Endothelial cell of umbilical vein (primary cell): ENCODE measurements around the gene PTPRO. TPM values are rescaled to one million over a fixed set of nuclear protein-coding genes. Genes with fewer than 3 reads are reported as not detected.

Experiments
- BruUV-seq: library from RNA; stranded (reverse); fragments of 400-500 nt; replicated peaks from 2 replicates; lab custom pipeline; 2021; lab: Mats Ljungman, UMichigan
- CTCF ChIA-PET: fragments of 300-600, 350-600 bp; sonication (Branson Sonifier 250); formaldehyde crosslinking; loops from one replicate; lab custom pipeline; 2021; ENCODE audit warnings: antibody characterized with exemption, inconsistent platforms; lab: Charles Lee
- POLR2A ChIA-PET: fragments of 300-600, 350-600 bp; sonication (Branson Sonifier 250); formaldehyde crosslinking; loops from one replicate; lab custom pipeline; 2021; ENCODE audit warnings: antibody characterized with exemption, inconsistent platforms; lab: Charles Lee
- DNase-seq: peaks from one replicate; pipeline ENCODE4 v3.0.0-alpha.2; 2011; ENCODE audit warnings: low read depth, low spot score
- FAIRE-seq: peaks from 2 replicates; lab custom pipeline; 2011; peaks lifted over from hg19 to GRCh38; lab: Jason Lieb, UNC
- H2AFZ ChIP-seq: 2 replicates; pipeline ENCODE4 v1.6.0; 2012; ENCODE audit warnings: low read depth, low read length, control low read depth, inconsistent platforms
- H3K27ac ChIP-seq: 2 replicates; pipeline ENCODE4 v1.5.1; 2011; ENCODE audit warnings: low read depth, mild to moderate bottlenecking, control low read depth, low read length, moderate library complexity; ENCODE audit not compliant: insufficient read depth
- H3K27me3 ChIP-seq, 2 experiments: 2 replicates each; pipeline versions ENCODE4 v1.6.0 to v1.6.1; 2011; ENCODE audit warnings: low read length in 2 of 2, mixed read lengths in 1 of 2; ENCODE audit not compliant: control insufficient read depth in 2 of 2, insufficient read depth in 2 of 2
- H3K36me3 ChIP-seq, 2 experiments: 2 replicates in 1 of 2; 3 replicates in 1 of 2; pipeline ENCODE4 v1.5.1; 2011; ENCODE audit warnings: low read length in 2 of 2, mild to moderate bottlenecking in 1 of 2, moderate library complexity in 1 of 2; ENCODE audit not compliant: control insufficient read depth in 2 of 2, insufficient read depth in 2 of 2; ENCODE audit errors: extremely low read depth in 1 of 2
- H3K4me1 ChIP-seq: 3 replicates; pipeline ENCODE4 v1.5.1; 2011; ENCODE audit warnings: mild to moderate bottlenecking, low read length; ENCODE audit not compliant: control insufficient read depth, insufficient read depth; ENCODE audit errors: extremely low read depth
- H3K4me2 ChIP-seq: 2 replicates; pipeline ENCODE4 v1.6.1; 2011; ENCODE audit warnings: low read length, control low read depth, mixed read lengths; ENCODE audit not compliant: insufficient read depth
- H3K4me3 ChIP-seq, 3 experiments: fragments of 200-600 bp in 1 of 3; sonication (generic), shearing (Covaris generic) in 1 of 3; replicated peaks in 1 of 3; 2 replicates each; pipeline ENCODE4 v1.5.1; 2011 to 2016; ENCODE audit warnings: control low read depth in 3 of 3, low read length in 3 of 3, mild to moderate bottlenecking in 2 of 3, inconsistent platforms in 1 of 3, low read depth in 1 of 3, moderate library complexity in 1 of 3; ENCODE audit not compliant: insufficient read depth in 1 of 3
- H3K79me2 ChIP-seq: 2 replicates; pipeline ENCODE4 v1.6.0; 2012; ENCODE audit warnings: low read length, inconsistent platforms; ENCODE audit not compliant: control insufficient read depth, insufficient read depth
- H3K9ac ChIP-seq: replicated peaks from 2 replicates; pipeline ENCODE3; 2011; ENCODE audit warnings: low read length, control low read depth; ENCODE audit not compliant: insufficient read depth; ENCODE audit errors: extremely low read depth
- H3K9me1 ChIP-seq: replicated peaks from 3 replicates; pipeline ENCODE4 v1.6.0; 2011; ENCODE audit warnings: mild to moderate bottlenecking, low read length; ENCODE audit not compliant: control insufficient read depth, insufficient read depth; ENCODE audit errors: extremely low read depth
- H3K9me3 ChIP-seq: replicated peaks from 2 replicates; pipeline ENCODE4 v1.5.1; 2012; ENCODE audit warnings: low read length, inconsistent platforms; ENCODE audit not compliant: control insufficient read depth, insufficient read depth
- H4K20me1 ChIP-seq: replicated peaks from 2 replicates; pipeline ENCODE3; 2011; ENCODE audit warnings: mild to moderate bottlenecking, low read length; ENCODE audit not compliant: control insufficient read depth, insufficient read depth; ENCODE audit errors: extremely low read depth
- EZH2 ChIP-seq: IDR thresholded peaks from 2 replicates; pipeline ENCODE4 v1.6.1; 2012; ENCODE audit warnings: borderline replicate concordance, low read depth, mild to moderate bottlenecking, moderate library complexity, low read length, inconsistent platforms; ENCODE audit not compliant: severe bottlenecking
- FOS ChIP-seq: IDR thresholded peaks from 2 replicates; pipeline ENCODE4 v1.6.1; 2011; ENCODE audit warnings: mild to moderate bottlenecking, low read length, moderate library complexity, borderline replicate concordance; ENCODE audit not compliant: insufficient read depth
- GATA2 ChIP-seq: IDR thresholded peaks from 2 replicates; pipeline ENCODE4 v1.7.0; 2011; ENCODE audit warnings: low read depth, mild to moderate bottlenecking, moderate library complexity, mixed read lengths, low read length; ENCODE audit not compliant: insufficient read length, insufficient read depth
- JUN ChIP-seq: IDR thresholded peaks from 2 replicates; pipeline ENCODE4 v1.6.1; 2011; ENCODE audit warnings: borderline replicate concordance, low read depth; ENCODE audit not compliant: insufficient read length, insufficient read depth
- MYC ChIP-seq: IDR thresholded peaks from one replicate; pipeline ENCODE4 v1.6.1; 2011; ENCODE audit warnings: mild to moderate bottlenecking, low read depth, low read length
- POLR2A ChIP-seq: IDR thresholded peaks from 2 replicates; pipeline ENCODE4 v1.6.1; 2012; ENCODE audit warnings: low read depth, mild to moderate bottlenecking, control low read depth, low read length
- POLR2AphosphoS5 ChIP-seq: IDR thresholded peaks from 2 replicates; pipeline ENCODE4 v1.6.1; 2012; ENCODE audit warnings: low read depth, mild to moderate bottlenecking, control low read depth, low read length, moderate library complexity; ENCODE audit not compliant: insufficient read depth
- dilution Hi-C: fragments of 300-500 bp; cut with MboI; formaldehyde crosslinking; loops from one replicate; pipeline ENCODE4 v1.15.0; 2019; ENCODE audit warnings: low sequenced_read_pairs; ENCODE audit not compliant: extremely low pct_ligation_motif_present
- intact Hi-C: fragments of 100-400 bp; cut with micrococcal nuclease; formaldehyde crosslinking; loops from one replicate; pipeline ENCODE4 v1.10.0; 2022
- polyA plus RNA-seq, 4 experiments: library from polyadenylated mRNA; depleted of rRNA in 3 of 4; stranded (reverse) in 3 of 4; unstranded in 1 of 4; fragments of >200 nt; gene quantifications; 2 replicates each; pipeline versions ENCODE4 v1.2.1 to v1.2.3, GENCODE V29; 2011 to 2012; ENCODE audit warnings: missing spikeins in 1 of 4
- total RNA-seq: library from RNA; stranded (reverse); gene quantifications from 2 replicates; pipeline ENCODE4 v1.2.3, GENCODE V29; 2021
- TF ChIP-seq, protein P1 (sequence below), 2 donors: IDR thresholded peaks; 1 replicate in 1 of 2; 2 replicates in 1 of 2; pipeline ENCODE4 v1.5.1; 2011; ENCODE audit warnings: low read length in 2 of 2, mild to moderate bottlenecking in 2 of 2, moderate library complexity in 2 of 2, control low read depth in 1 of 2, inconsistent platforms in 1 of 2, low read depth in 1 of 2; ENCODE audit not compliant: insufficient read depth in 1 of 2; ENCODE audit errors: extremely low read depth in 1 of 2
- TF ChIP-seq, protein P2 (sequence below): IDR thresholded peaks from 2 replicates; pipeline ENCODE4 v1.6.1; 2011; ENCODE audit not compliant: insufficient read depth, insufficient read length

PTPRO gene
- total and polyA plus RNA-seq, 2 donors (not counting 3 experiments of a cell fraction or from before 2014, with no cell fraction given) = not detected

DNA sequence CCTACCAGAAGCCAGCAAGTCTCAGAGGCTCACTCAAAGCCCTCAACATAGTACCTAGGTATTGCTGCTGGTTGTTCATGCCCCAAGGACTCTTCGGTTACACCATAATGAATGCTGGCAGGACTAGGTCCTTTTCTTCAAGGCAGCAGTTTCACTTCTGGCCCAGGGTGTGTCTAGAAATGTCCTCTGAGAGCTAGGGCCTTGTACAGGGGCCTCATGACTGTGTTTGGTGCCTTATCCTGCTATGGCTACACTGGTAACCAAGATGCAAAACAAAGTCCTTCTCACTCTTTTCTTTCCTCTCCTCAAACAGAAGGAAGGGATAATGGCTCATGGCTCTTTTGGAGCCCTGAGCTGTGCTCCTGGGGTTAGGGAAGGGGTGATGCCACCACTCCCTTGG is 15.2 kb upstream of the PTPRO start:
- CTCF ChIA-PET = interaction anchor here (1.6 kb wide), 1 partner anchor 26 kb away, joined by 3 read pairs; no protein-coding TSS in a partner anchor
- no TSS peak for BruUV-seq

More for the DNA sequence above, 15.2 kb upstream of the PTPRO start:
- TF ChIP-seq POLR2A (no peak), FOS (no peak), JUN (no peak), MYC (no peak), EZH2 (no peak), GATA2 (no peak), POLR2AphosphoS5 (no peak)
- TF ChIP-seq, protein P1, sequence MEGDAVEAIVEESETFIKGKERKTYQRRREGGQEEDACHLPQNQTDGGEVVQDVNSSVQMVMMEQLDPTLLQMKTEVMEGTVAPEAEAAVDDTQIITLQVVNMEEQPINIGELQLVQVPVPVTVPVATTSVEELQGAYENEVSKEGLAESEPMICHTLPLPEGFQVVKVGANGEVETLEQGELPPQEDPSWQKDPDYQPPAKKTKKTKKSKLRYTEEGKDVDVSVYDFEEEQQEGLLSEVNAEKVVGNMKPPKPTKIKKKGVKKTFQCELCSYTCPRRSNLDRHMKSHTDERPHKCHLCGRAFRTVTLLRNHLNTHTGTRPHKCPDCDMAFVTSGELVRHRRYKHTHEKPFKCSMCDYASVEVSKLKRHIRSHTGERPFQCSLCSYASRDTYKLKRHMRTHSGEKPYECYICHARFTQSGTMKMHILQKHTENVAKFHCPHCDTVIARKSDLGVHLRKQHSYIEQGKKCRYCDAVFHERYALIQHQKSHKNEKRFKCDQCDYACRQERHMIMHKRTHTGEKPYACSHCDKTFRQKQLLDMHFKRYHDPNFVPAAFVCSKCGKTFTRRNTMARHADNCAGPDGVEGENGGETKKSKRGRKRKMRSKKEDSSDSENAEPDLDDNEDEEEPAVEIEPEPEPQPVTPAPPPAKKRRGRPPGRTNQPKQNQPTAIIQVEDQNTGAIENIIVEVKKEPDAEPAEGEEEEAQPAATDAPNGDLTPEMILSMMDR (IDR thresholded peaks at IDR 0.05; ENCODE audit: extremely low read depth in 1 of 2, insufficient read depth in 1 of 2, low read depth in 1 of 2, low read length in 2 of 2) = no peak
- TF ChIP-seq, protein P2, sequence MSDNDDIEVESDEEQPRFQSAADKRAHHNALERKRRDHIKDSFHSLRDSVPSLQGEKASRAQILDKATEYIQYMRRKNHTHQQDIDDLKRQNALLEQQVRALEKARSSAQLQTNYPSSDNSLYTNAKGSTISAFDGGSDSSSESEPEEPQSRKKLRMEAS = no peak
- Histone ChIP-seq H3K36me3 (no peaks in the 10 kb centered on the region), H3K4me2 (no peak overlapping the region), H3K9me1 (no peaks in the 10 kb centered on the region), H3K4me3 (no peak overlapping the region), H4K20me1 (no peaks in the 10 kb centered on the region), H3K9ac (no peak overlapping the region), H3K4me1 (no peaks in the 10 kb centered on the region), H3K27ac (no peak overlapping the region), H2AFZ (no peak overlapping the region), H3K79me2 (no peaks in the 10 kb centered on the region), H3K27me3 (no peaks in the 10 kb centered on the region), H3K9me3 (no peaks in the 10 kb centered on the region)
- DNase-seq (no peak), FAIRE-seq (no peak)
- intact Hi-C loops = no loop called here
- POLR2A ChIA-PET = no interaction called here
- dilution Hi-C loops = no loop called here
